ENCODE data around the gene STIL.

Gene STIL

GRCh38 chr1:47224676-47225399 is 89.1 kb downstream of the STIL start:
- H3K27ac ChIP-seq (ENCODE audit: low read depth, low read length): no peak overlapping the region
- no peaks in the 10 kb centered on the region for H3K9me3 ChIP-seq (ENCODE audit: control insufficient read depth in 5 of 5, low read length in 5 of 5)
- H3K4me1 ChIP-seq (ENCODE audit: control insufficient read depth in 5 of 5, insufficient read depth in 5 of 5, low read length in 5 of 5): peaks cover 0 to 55% (median 20%) of the 10 kb centered on the region in 5 donors
- H3K9ac ChIP-seq (ENCODE audit: low read length in 5 of 5): no peak overlapping the region
- peak overlapping the region in 4 of 5 donors; percentile 22 to 55 (median 38) for H3K4me3 ChIP-seq (ENCODE audit: low read depth in 1 of 5, low read length in 5 of 5)
- peaks cover 54 to 76% (median 69%) of the 10 kb centered on the region in 5 donors for H3K27me3 ChIP-seq (ENCODE audit: control insufficient read depth in 5 of 5, insufficient read depth in 4 of 5, low read length in 5 of 5)
- peaks cover 0 to 9% (median 0%) of the 10 kb centered on the region in 5 donors for H3K36me3 ChIP-seq (ENCODE audit: control insufficient read depth in 5 of 5, insufficient read depth in 5 of 5, low read length in 5 of 5)

- Histone ChIP-seq H3K36me3 (ENCODE audit: control insufficient read depth in 5 of 5, insufficient read depth in 5 of 5, low read length in 5 of 5) (peaks cover 0 to 14% (median 0%) of the 10 kb centered on the region in 5 donors), H3K27me3 (ENCODE audit: control insufficient read depth in 5 of 5, insufficient read depth in 4 of 5, low read length in 5 of 5) (peaks cover 47 to 69% (median 61%) of the 10 kb centered on the region in 5 donors), H3K9me3 (ENCODE audit: control insufficient read depth in 5 of 5, low read length in 5 of 5) (no peaks in the 10 kb centered on the region), H3K27ac (ENCODE audit: low read depth, low read length) (no peak overlapping the region), H3K4me1 (ENCODE audit: control insufficient read depth in 5 of 5, insufficient read depth in 5 of 5, low read length in 5 of 5) (peaks cover 0 to 55% (median 20%) of the 10 kb centered on the region in 5 donors), H3K9ac (ENCODE audit: low read length in 5 of 5) (no peak overlapping the region), H3K4me3 (ENCODE audit: low read depth in 1 of 5, low read length in 5 of 5) (no peak overlapping the region)
These were observed 89.8 kb downstream of the STIL start for GRCh38 chr1:47223921-47224675.

- Histone ChIP-seq H3K9me3 (ENCODE audit: control insufficient read depth in 5 of 5, low read length in 5 of 5) (no peaks in the 10 kb centered on the region), H3K4me3 (ENCODE audit: low read depth in 1 of 5, low read length in 5 of 5) (no peak overlapping the region), H3K27ac (ENCODE audit: low read depth, low read length) (no peak overlapping the region), H3K4me1 (ENCODE audit: control insufficient read depth in 5 of 5, insufficient read depth in 5 of 5, low read length in 5 of 5) (peaks cover 0 to 57% (median 20%) of the 10 kb centered on the region in 5 donors), H3K9ac (ENCODE audit: low read length in 5 of 5) (no peak overlapping the region), H3K36me3 (ENCODE audit: control insufficient read depth in 5 of 5, insufficient read depth in 5 of 5, low read length in 5 of 5) (peaks cover 0 to 17% (median 0%) of the 10 kb centered on the region in 5 donors), H3K27me3 (ENCODE audit: control insufficient read depth in 5 of 5, insufficient read depth in 4 of 5, low read length in 5 of 5) (peaks cover 40 to 61% (median 54%) of the 10 kb centered on the region in 5 donors)
These were observed 90.6 kb downstream of the STIL start for GRCh38 chr1:47223174-47223920.

DNA sequence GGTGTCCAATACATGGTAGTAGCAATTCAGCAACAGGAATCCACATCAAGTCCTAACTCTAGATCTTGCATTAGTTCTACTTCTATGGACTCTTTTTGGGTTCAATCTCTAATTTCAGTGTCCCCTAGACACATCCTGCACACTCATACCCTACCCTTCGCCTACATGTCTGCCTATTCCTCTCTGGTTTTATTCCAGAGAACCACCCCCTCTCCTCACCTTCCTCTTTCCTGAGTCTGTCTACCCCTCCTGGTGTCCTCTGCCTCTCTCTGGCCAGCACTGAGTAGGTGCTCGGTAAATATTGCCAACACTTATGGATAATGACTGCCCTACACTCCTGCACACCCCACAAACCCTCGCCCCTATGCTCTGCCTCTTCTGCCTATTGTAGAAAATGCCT is 91.5 kb downstream of the STIL start:
- no peak overlapping the region for H3K9ac ChIP-seq (ENCODE audit: low read length in 5 of 5)
- no peaks in the 10 kb centered on the region for H3K9me3 ChIP-seq (ENCODE audit: control insufficient read depth in 5 of 5, low read length in 5 of 5)
- no peak overlapping the region for H3K27ac ChIP-seq (ENCODE audit: low read depth, low read length)
- peaks cover 37 to 54% (median 45%) of the 10 kb centered on the region in 5 donors for H3K27me3 ChIP-seq (ENCODE audit: control insufficient read depth in 5 of 5, insufficient read depth in 4 of 5, low read length in 5 of 5)
- peaks cover 0 to 17% (median 0%) of the 10 kb centered on the region in 5 donors for H3K36me3 ChIP-seq (ENCODE audit: control insufficient read depth in 5 of 5, insufficient read depth in 5 of 5, low read length in 5 of 5)
- no peak overlapping the region for H3K4me3 ChIP-seq (ENCODE audit: low read depth in 1 of 5, low read length in 5 of 5)
- peaks cover 0 to 50% (median 20%) of the 10 kb centered on the region in 5 donors for H3K4me1 ChIP-seq (ENCODE audit: control insufficient read depth in 5 of 5, insufficient read depth in 5 of 5, low read length in 5 of 5)

DNA sequence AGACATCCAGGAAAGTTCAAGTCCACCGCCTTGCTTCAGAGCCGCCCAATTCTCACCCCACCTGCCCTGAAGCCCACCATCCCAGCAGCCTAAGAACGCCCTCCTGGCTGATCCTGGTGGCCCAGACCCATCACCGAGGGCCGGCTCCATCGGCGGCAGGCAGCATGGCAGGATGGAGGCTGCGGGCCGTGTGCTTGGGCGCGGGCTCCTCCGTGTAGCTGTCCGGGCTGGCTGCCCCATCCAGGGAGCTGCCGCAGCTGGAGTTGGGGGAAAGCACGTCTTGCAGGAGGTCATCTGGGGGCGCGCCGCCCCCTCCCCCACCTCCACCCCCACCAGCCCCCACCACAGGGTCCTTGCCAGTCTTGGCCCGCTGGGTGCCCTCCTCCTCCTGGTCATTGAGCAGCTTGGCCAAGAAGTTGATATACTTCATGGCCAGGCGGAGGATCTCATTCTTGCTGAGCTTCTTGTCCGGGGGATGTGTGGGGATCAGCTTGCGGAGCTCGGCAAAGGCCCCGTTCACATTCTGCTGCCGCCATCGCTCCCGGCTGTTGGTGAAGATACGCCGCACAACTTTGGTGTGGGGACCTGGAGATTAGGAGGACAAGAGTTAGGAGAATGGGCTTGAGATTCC is 94.2 kb downstream of the STIL start:
- H3K27me3 ChIP-seq (ENCODE audit: control insufficient read depth in 5 of 5, insufficient read depth in 4 of 5, low read length in 5 of 5): peaks cover 19 to 34% (median 25%) of the 10 kb centered on the region in 5 donors
- H3K4me1 ChIP-seq (ENCODE audit: control insufficient read depth in 5 of 5, insufficient read depth in 5 of 5, low read length in 5 of 5): peaks cover 0 to 43% (median 1%) of the 10 kb centered on the region in 5 donors
- peaks cover 0 to 17% (median 0%) of the 10 kb centered on the region in 5 donors for H3K36me3 ChIP-seq (ENCODE audit: control insufficient read depth in 5 of 5, insufficient read depth in 5 of 5, low read length in 5 of 5)
- no peaks in the 10 kb centered on the region for H3K9me3 ChIP-seq (ENCODE audit: control insufficient read depth in 5 of 5, low read length in 5 of 5)
- H3K9ac ChIP-seq (ENCODE audit: low read length in 5 of 5): no peak overlapping the region
- no peak overlapping the region for H3K27ac ChIP-seq (ENCODE audit: low read depth, low read length)
- no peak overlapping the region for H3K4me3 ChIP-seq (ENCODE audit: low read depth in 1 of 5, low read length in 5 of 5)

GRCh38 chr1:47219001-47219400 is 94.9 kb downstream of the STIL start:
- Histone ChIP-seq H3K36me3 (ENCODE audit: control insufficient read depth in 5 of 5, insufficient read depth in 5 of 5, low read length in 5 of 5) (peaks cover 0 to 17% (median 0%) of the 10 kb centered on the region in 5 donors), H3K27me3 (ENCODE audit: control insufficient read depth in 5 of 5, insufficient read depth in 4 of 5, low read length in 5 of 5) (peaks cover 13 to 27% (median 18%) of the 10 kb centered on the region in 5 donors), H3K9ac (ENCODE audit: low read length in 5 of 5) (no peak overlapping the region), H3K27ac (ENCODE audit: low read depth, low read length) (no peak overlapping the region), H3K4me3 (ENCODE audit: low read depth in 1 of 5, low read length in 5 of 5) (no peak overlapping the region), H3K4me1 (ENCODE audit: control insufficient read depth in 5 of 5, insufficient read depth in 5 of 5, low read length in 5 of 5) (peaks cover 0 to 42% (median 0%) of the 10 kb centered on the region in 5 donors), H3K9me3 (ENCODE audit: control insufficient read depth in 5 of 5, low read length in 5 of 5) (no peaks in the 10 kb centered on the region)

- H3K9me3 ChIP-seq (ENCODE audit: control insufficient read depth in 5 of 5, low read length in 5 of 5): no peaks in the 10 kb centered on the region
- no peak overlapping the region for H3K4me3 ChIP-seq (ENCODE audit: low read depth in 1 of 5, low read length in 5 of 5)
- no peak overlapping the region for H3K9ac ChIP-seq (ENCODE audit: low read length in 5 of 5)
- H3K27me3 ChIP-seq (ENCODE audit: control insufficient read depth in 5 of 5, insufficient read depth in 4 of 5, low read length in 5 of 5): peaks cover 0 to 4% (median 0%) of the 10 kb centered on the region in 5 donors
- peaks cover 3 to 50% (median 8%) of the 10 kb centered on the region in 5 donors for H3K4me1 ChIP-seq (ENCODE audit: control insufficient read depth in 5 of 5, insufficient read depth in 5 of 5, low read length in 5 of 5)
- H3K27ac ChIP-seq (ENCODE audit: low read depth, low read length): no peak overlapping the region
- peaks cover 0 to 8% (median 0%) of the 10 kb centered on the region in 5 donors for H3K36me3 ChIP-seq (ENCODE audit: control insufficient read depth in 5 of 5, insufficient read depth in 5 of 5, low read length in 5 of 5)
These were observed 97.5 kb downstream of the STIL start for GRCh38 chr1:47216278-47217059.

DNA sequence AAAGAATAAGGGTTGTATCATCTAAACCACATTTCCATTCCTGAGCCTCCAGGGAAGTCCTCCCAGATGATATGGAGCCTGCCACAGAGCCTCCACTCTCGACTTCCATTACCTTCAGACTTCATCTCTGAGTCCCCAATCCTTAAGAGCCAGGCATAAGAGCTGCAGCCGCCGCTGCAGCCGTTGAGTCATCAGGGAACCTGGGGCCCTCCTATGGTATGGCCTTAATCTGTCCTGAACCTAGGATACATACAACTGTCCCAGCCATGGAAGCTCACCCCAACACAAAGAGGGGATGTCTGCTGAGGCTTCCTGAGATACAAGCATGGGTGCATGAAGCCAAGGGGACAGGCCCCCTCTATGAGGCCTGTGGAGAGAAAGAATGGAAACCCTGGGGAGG is 98.2 kb downstream of the STIL start:
- peaks cover 0 to 8% (median 0%) of the 10 kb centered on the region in 5 donors for H3K36me3 ChIP-seq (ENCODE audit: control insufficient read depth in 5 of 5, insufficient read depth in 5 of 5, low read length in 5 of 5)
- H3K9me3 ChIP-seq (ENCODE audit: control insufficient read depth in 5 of 5, low read length in 5 of 5): no peaks in the 10 kb centered on the region
- no peak overlapping the region for H3K9ac ChIP-seq (ENCODE audit: low read length in 5 of 5)
- peaks cover 5 to 57% (median 13%) of the 10 kb centered on the region in 5 donors for H3K4me1 ChIP-seq (ENCODE audit: control insufficient read depth in 5 of 5, insufficient read depth in 5 of 5, low read length in 5 of 5)
- no peak overlapping the region for H3K27ac ChIP-seq (ENCODE audit: low read depth, low read length)
- H3K4me3 ChIP-seq (ENCODE audit: low read depth in 1 of 5, low read length in 5 of 5): no peak overlapping the region
- peaks cover 0 to 1% (median 0%) of the 10 kb centered on the region in 5 donors for H3K27me3 ChIP-seq (ENCODE audit: control insufficient read depth in 5 of 5, insufficient read depth in 4 of 5, low read length in 5 of 5)

DNA sequence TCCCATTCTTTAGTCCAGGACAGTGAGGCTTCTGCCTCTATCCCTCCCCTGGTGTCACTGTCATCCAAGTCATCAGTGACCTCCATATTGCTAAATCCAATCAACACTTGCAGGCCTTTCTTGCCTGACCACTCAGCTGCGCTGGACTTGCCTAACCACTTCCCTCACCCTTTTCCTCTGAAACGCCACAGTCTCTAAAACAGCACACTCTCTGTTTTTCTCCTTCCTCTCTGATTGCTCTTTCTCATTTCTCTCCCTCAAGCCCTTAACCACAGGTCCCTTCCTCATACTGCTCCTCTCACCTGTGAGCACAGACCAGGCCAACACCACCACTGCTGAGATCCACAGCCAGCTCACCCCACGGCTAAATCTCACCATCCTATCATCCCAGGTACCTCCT is 99.4 kb downstream of the STIL start:
- H3K27ac ChIP-seq (ENCODE audit: low read depth, low read length): no peak overlapping the region
- peaks cover 5 to 67% (median 13%) of the 10 kb centered on the region in 5 donors for H3K4me1 ChIP-seq (ENCODE audit: control insufficient read depth in 5 of 5, insufficient read depth in 5 of 5, low read length in 5 of 5)
- H3K4me3 ChIP-seq (ENCODE audit: low read depth in 1 of 5, low read length in 5 of 5): no peak overlapping the region
- H3K36me3 ChIP-seq (ENCODE audit: control insufficient read depth in 5 of 5, insufficient read depth in 5 of 5, low read length in 5 of 5): peaks cover 0 to 7% (median 0%) of the 10 kb centered on the region in 5 donors
- H3K9me3 ChIP-seq (ENCODE audit: control insufficient read depth in 5 of 5, low read length in 5 of 5): no peaks in the 10 kb centered on the region
- H3K9ac ChIP-seq (ENCODE audit: low read length in 5 of 5): no peak overlapping the region
- peaks cover 0 to 2% (median 0%) of the 10 kb centered on the region in 5 donors for H3K27me3 ChIP-seq (ENCODE audit: control insufficient read depth in 5 of 5, insufficient read depth in 4 of 5, low read length in 5 of 5)
